BE2C (cell line): ENCODE data around the gene SLC45A1.

Source experiments
- DNase-seq: peaks from one replicate; pipeline ENCODE4 v3.0.0-alpha.2; 2020
- H3K27me3 ChIP-seq: fragments of 250-450 bp; sonication (Bioruptor Pico); 2 replicates; pipeline ENCODE4 v1.5.1; 2020; ENCODE audit warnings: mild to moderate bottlenecking
- H3K36me3 ChIP-seq: fragments of 250-450 bp; sonication (Bioruptor Pico); 2 replicates; pipeline ENCODE4 v1.5.1; 2020; ENCODE audit warnings: mild to moderate bottlenecking
- H3K4me1 ChIP-seq: fragments of 250-450 bp; sonication (Bioruptor Pico); 2 replicates; pipeline ENCODE4 v1.5.1; 2020
- H3K4me3 ChIP-seq: 2 replicates; pipeline ENCODE4 v1.5.1; 2011; ENCODE audit warnings: low read depth, low read length
- H3K9me3 ChIP-seq: fragments of 250-450 bp; sonication (Bioruptor Pico); 2 replicates; pipeline ENCODE4 v1.5.1; 2020
- TF ChIP-seq, protein P1 (sequence below): IDR thresholded peaks from 2 replicates; pipeline ENCODE4 v1.5.1; 2012; ENCODE audit warnings: mild to moderate bottlenecking, low read depth, low read length

The SLC45A1 gene

DNA sequence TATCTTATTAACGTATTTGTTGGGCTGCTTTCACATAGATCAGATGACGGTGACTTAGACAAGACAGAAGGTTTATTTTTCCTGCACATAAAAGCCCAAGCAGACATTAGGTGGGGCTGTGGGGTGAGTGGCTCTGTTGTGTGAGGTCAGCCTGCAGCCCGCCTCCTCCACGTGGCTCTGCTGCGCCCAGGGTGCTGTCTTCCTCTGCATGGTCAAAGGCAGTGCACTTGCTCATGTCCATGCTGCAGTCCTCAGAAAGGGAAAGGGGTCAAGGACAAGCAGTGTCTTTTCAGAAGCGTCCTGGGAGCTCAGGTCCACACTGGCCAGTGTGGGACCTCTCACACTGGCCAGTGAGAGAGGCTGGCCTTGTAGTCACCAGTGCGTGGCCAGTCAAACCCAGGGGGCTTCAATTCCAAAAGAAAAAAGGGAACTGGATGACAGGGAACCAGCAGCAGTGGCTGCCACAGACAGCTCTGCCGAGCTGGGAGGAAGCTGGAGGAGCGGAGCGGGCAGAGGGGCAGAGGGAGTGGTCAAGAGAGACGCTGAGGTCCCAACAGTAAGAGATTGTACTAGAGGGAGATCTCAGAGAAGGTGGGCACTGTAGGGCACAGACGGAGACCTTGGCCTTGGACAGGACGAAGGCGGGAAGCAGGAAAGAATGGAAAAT is 35.9 kb upstream of the SLC45A1 start:
- Histone ChIP-seq H3K36me3 (no peaks in the 10 kb centered on the region), H3K27me3 (no peaks in the 10 kb centered on the region), H3K9me3 (no peaks in the 10 kb centered on the region), H3K4me1 (no peaks in the 10 kb centered on the region), H3K4me3 (no peak overlapping the region)
- TF ChIP-seq, protein P1, sequence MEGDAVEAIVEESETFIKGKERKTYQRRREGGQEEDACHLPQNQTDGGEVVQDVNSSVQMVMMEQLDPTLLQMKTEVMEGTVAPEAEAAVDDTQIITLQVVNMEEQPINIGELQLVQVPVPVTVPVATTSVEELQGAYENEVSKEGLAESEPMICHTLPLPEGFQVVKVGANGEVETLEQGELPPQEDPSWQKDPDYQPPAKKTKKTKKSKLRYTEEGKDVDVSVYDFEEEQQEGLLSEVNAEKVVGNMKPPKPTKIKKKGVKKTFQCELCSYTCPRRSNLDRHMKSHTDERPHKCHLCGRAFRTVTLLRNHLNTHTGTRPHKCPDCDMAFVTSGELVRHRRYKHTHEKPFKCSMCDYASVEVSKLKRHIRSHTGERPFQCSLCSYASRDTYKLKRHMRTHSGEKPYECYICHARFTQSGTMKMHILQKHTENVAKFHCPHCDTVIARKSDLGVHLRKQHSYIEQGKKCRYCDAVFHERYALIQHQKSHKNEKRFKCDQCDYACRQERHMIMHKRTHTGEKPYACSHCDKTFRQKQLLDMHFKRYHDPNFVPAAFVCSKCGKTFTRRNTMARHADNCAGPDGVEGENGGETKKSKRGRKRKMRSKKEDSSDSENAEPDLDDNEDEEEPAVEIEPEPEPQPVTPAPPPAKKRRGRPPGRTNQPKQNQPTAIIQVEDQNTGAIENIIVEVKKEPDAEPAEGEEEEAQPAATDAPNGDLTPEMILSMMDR, result no peak
- no peak for DNase-seq

DNA sequence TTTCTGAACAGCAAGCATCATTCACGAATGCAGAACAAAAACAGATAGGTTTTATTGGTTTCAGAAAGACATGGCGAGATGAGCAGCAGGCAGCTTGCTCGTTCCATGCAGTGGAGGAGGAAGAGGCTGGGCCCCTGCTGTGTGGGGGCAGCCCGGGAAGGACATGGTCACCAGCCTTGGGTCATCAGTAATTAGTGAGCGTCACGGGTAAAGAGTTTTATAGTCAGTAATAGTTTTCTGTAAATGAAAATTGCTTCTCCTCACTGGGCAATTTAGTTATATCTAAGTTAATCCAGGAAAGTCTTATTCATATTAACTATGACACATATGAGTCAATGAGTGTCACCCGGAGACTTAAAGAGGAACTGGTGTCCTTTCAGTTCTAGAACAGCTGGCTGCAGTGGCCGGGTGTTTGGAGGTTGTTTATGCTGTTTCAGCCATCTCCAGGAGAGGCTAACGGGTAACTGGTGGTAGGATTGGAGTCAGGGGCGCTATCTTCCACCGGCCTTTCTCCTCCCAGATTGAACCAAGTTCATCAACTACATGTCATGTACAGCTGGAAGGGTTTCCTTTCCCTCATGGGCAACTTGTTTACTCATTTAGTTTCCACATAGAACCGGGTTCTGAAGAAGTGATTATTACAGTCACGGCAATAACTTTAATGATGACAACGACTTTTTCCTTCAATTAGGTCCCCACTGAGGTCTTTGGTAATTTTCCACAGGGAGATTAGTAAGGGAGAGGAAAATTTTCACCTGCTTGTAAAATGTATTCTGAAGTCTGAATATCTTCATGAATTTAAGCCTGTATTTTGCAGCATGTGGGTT is 34.6 kb upstream of the SLC45A1 start:
- no peak overlapping the region for H3K4me3 ChIP-seq
- no peaks in the 10 kb centered on the region for H3K9me3 ChIP-seq
- H3K36me3 ChIP-seq, result no peaks in the 10 kb centered on the region
- no peak for DNase-seq
- H3K27me3 ChIP-seq, result no peaks in the 10 kb centered on the region
- H3K4me1 ChIP-seq, result no peaks in the 10 kb centered on the region
- TF ChIP-seq, protein P1, result no peak

DNA sequence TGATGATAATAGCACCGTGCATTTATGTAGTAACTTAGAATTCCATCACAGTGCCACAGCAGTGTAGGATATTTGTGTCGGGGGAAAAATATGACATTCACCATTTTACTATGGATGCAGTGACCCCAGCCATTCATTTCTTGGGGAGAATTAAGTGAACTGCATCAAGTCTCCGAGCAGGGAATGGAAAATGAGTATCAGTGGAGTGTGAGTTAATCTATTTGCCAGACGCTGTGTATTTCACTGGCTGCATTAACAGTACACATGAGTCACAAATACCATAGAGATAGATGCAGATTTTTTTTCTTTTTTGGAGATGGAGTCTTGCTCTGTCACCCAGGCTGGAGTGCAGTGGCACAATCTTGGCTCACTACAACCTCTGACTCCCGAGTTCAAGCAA is 33.8 kb upstream of the SLC45A1 start:
- Histone ChIP-seq H3K27me3 (no peaks in the 10 kb centered on the region), H3K4me1 (no peaks in the 10 kb centered on the region), H3K4me3 (no peak overlapping the region), H3K36me3 (no peaks in the 10 kb centered on the region), H3K9me3 (no peaks in the 10 kb centered on the region)
- DNase-seq, result no peak
- TF ChIP-seq, protein P1, result no peak

DNA sequence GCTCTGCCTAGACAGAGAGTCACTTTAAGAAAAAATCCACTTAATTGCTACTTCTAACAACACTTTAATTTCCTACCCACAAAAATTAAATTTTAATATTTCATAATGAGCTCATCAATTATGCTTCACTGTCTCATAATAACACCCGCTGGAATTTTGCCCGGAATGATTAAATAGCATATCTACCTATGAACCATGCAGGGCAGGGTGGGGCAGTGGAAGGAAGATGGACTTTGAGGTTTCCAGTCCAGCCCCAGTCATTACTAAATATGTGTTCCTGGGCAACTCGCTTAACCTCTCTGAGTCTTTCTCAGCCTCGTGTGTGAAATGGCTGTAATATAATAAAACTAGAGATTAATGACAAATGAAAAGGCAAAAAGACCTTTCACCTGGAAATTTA is 32.8 kb upstream of the SLC45A1 start:
- Histone ChIP-seq H3K9me3 (no peaks in the 10 kb centered on the region), H3K4me1 (no peaks in the 10 kb centered on the region), H3K27me3 (no peaks in the 10 kb centered on the region), H3K4me3 (no peak overlapping the region), H3K36me3 (no peaks in the 10 kb centered on the region)
- TF ChIP-seq, protein P1, result no peak
- DNase-seq, result no peak

DNA sequence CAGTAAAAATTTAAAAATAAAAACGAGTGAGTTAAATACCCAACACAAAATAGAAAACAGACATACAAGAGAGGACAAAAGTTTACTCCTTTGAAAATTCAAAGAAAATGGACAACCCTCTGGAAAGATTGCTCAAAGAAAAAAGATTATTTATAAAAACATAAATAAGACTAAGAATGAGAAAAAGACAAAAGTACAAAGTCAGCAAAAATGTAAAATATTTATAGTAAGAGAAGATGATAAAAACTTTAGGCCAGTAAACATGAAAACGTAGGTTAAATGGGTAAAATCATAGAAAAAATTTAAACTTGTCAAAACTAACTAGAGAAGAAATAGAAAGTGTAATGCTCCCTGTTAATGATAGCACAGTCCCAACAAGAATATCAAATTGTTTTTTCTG is 31.9 kb upstream of the SLC45A1 start:
- TF ChIP-seq, protein P1, result no peak
- Histone ChIP-seq H3K4me3 (no peak overlapping the region), H3K27me3 (no peaks in the 10 kb centered on the region), H3K4me1 (no peaks in the 10 kb centered on the region), H3K36me3 (no peaks in the 10 kb centered on the region), H3K9me3 (no peaks in the 10 kb centered on the region)
- no peak for DNase-seq

DNA sequence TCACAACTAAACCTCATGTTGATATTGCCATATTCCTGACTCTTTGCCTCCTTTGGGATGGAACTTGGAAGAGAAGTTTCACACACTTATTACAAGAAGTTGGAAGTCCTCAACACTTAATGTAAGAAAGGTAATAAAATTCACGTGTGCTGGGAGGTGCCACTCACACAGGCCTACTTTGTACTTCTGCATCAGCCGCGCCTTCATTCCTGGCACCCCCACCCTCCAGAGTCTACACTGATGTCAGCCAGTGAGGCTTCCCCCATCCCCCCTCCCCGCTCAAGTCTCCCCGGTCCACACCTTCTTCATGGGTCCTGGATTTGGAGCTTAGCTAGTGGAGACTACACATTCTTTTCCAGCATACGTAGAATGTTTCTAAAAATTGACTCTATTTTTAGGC is 24.8 kb upstream of the SLC45A1 start:
- TF ChIP-seq, protein P1, result no peak
- DNase-seq, result no peak
- Histone ChIP-seq H3K36me3 (no peaks in the 10 kb centered on the region), H3K4me3 (no peak overlapping the region), H3K4me1 (no peaks in the 10 kb centered on the region), H3K9me3 (no peaks in the 10 kb centered on the region), H3K27me3 (no peaks in the 10 kb centered on the region)
